PFSK-1 (cell line): ENCODE data around the gene ALDH8A1.

Experiments
- FOXP2 ChIP-seq: optimal IDR thresholded peaks from 2 replicates; pipeline ENCODE3; 2011; ENCODE audit warnings: borderline replicate concordance, control low read depth, inconsistent platforms; ENCODE audit not compliant: insufficient read depth; ENCODE audit errors: extremely low read length, extremely low read depth
- POLR2AphosphoS5 ChIP-seq: IDR thresholded peaks from 2 replicates; pipeline ENCODE4 v1.6.1; 2012; ENCODE audit warnings: low read depth, mild to moderate bottlenecking, control low read depth, low read length, moderate library complexity
- REST ChIP-seq, 2 experiments: IDR thresholded peaks; 2 replicates each; pipeline versions ENCODE4 v1.6.1 to v1.8.0; 2011 to 2012; ENCODE audit warnings: low read depth in 2 of 2, low read length in 2 of 2, control low read depth in 1 of 2, inconsistent platforms in 1 of 2, mild to moderate bottlenecking in 1 of 2, moderate library complexity in 1 of 2; ENCODE audit not compliant: insufficient read depth in 1 of 2
- SIN3A ChIP-seq: IDR thresholded peaks from 2 replicates; pipeline ENCODE4 v1.6.1; 2012; ENCODE audit warnings: mild to moderate bottlenecking, low read length, moderate library complexity, borderline replicate concordance; ENCODE audit not compliant: insufficient read depth
- TAF1 ChIP-seq: IDR thresholded peaks from 2 replicates; pipeline ENCODE4 v1.6.1; 2012; ENCODE audit warnings: low read length, control low read depth, borderline replicate concordance; ENCODE audit not compliant: insufficient read depth

Gene ALDH8A1

GRCh38 chr6:134898575-134898974 is 51.3 kb downstream of the ALDH8A1 start:
- TF ChIP-seq REST (IDR thresholded peaks at IDR 0.05; ENCODE audit: insufficient read depth in 1 of 2, low read depth in 2 of 2, low read length in 2 of 2) (no peak), POLR2AphosphoS5 (no peak), TAF1 (no peak), SIN3A (no peak), FOXP2 (no peak)

- TF ChIP-seq TAF1: no peak
- TF ChIP-seq POLR2AphosphoS5: no peak
- TF ChIP-seq SIN3A: no peak
- no peak for TF ChIP-seq FOXP2
- TF ChIP-seq REST (IDR thresholded peaks at IDR 0.05; ENCODE audit: insufficient read depth in 1 of 2, low read depth in 2 of 2, low read length in 2 of 2): no peak
These were observed 53.0 kb downstream of the ALDH8A1 start for GRCh38 chr6:134896910-134897309.

- TF ChIP-seq REST (IDR thresholded peaks at IDR 0.05; ENCODE audit: insufficient read depth in 1 of 2, low read depth in 2 of 2, low read length in 2 of 2) (no peak), TAF1 (no peak), FOXP2 (no peak)
These were observed 55.1 kb downstream of the ALDH8A1 start for GRCh38 chr6:134894800-134895199.

- TF ChIP-seq FOXP2 (no peak), SIN3A (no peak), REST (IDR thresholded peaks at IDR 0.05; ENCODE audit: insufficient read depth in 1 of 2, low read depth in 2 of 2, low read length in 2 of 2) (no peak)
These were observed 57.5 kb downstream of the ALDH8A1 start for GRCh38 chr6:134892362-134892761.

GRCh38 chr6:134891633-134892032 is 58.3 kb downstream of the ALDH8A1 start:
- no peak for TF ChIP-seq TAF1
- TF ChIP-seq SIN3A: no peak
- TF ChIP-seq POLR2AphosphoS5: no peak
- no peak for TF ChIP-seq REST (IDR thresholded peaks at IDR 0.05; ENCODE audit: insufficient read depth in 1 of 2, low read depth in 2 of 2, low read length in 2 of 2)
- no peak for TF ChIP-seq FOXP2
